SK-N-SH treated with all-trans-retinoic acid at 6 μM for 48 hours (cell line): Measurements from ENCODE around the gene DNM1L.

Experiments used
- RARB ChIP-seq: fragments of 250-450 bp; sonication (Bioruptor Pico); IDR thresholded peaks from 2 replicates; pipeline ENCODE4 v1.8.0; 2021; ENCODE audit warnings: mild to moderate bottlenecking, moderate library complexity
- TSHZ2 ChIP-seq: fragments of 250-450 bp; sonication (Bioruptor Pico); IDR thresholded peaks from 2 replicates; pipeline ENCODE4 v1.5.0; 2020; ENCODE audit warnings: mild to moderate bottlenecking, moderate library complexity
- ZNF565 ChIP-seq: fragments of 450-650 bp; formaldehyde crosslinking; conservative IDR thresholded peaks from 2 replicates; pipeline ENCODE4 v1.5.0; 2020; ENCODE audit warnings: low read depth, mild to moderate bottlenecking, moderate library complexity

- TF ChIP-seq ZNF565 (CRISPR knock-in tag) (no peak), TSHZ2 (CRISPR knock-in tag) (no peak), RARB (CRISPR knock-in tag) (no peak)
These were observed 78.1 kb downstream of the DNM1L start for GRCh38 chr12:32757157-32757556.
